GM21723 (cell line): ENCODE measurements around the gene CAPN5.
"Not testable (repeated sequence)": the region's sequence is repeated elsewhere in the genome, so short reads cannot be mapped to it uniquely, and the experiment has no call there.

Source experiments
- ATAC-seq: cut with Tn5 transposase; IDR thresholded peaks from one replicate; pipeline ENCODE4 v1.9.1; 2021; ENCODE audit warnings: mild to moderate bottlenecking, moderate library complexity; ENCODE audit not compliant: unreplicated experiment

Gene CAPN5

GRCh38 chr11:77042111-77042726 is 24.6 kb upstream of the CAPN5 start:
- no peak for ATAC-seq

GRCh38 chr11:77044356-77044755 is 22.4 kb upstream of the CAPN5 start:
- ATAC-seq, result no peak

- ATAC-seq, result no peak
These were observed 21.9 kb upstream of the CAPN5 start for GRCh38 chr11:77044886-77045285.

- no peak for ATAC-seq
These were observed 20.7 kb upstream of the CAPN5 start for GRCh38 chr11:77046060-77046501.

- ATAC-seq, result peak; percentile 82
These were observed 19.5 kb upstream of the CAPN5 start for GRCh38 chr11:77047007-77047927.

GRCh38 chr11:77047928-77048446 is 18.8 kb upstream of the CAPN5 start:
- ATAC-seq, result not testable (repeated sequence)

- ATAC-seq, result no peak
These were observed 17.7 kb upstream of the CAPN5 start for GRCh38 chr11:77049026-77049425.

- ATAC-seq, result no peak
These were observed 15.3 kb upstream of the CAPN5 start for GRCh38 chr11:77051511-77051910.

- ATAC-seq, result no peak
These were observed 14.3 kb upstream of the CAPN5 start for GRCh38 chr11:77052518-77052917.

- ATAC-seq, result no peak
These were observed 13.4 kb upstream of the CAPN5 start for GRCh38 chr11:77053217-77054015.

GRCh38 chr11:77054084-77054483 is 12.7 kb upstream of the CAPN5 start:
- ATAC-seq, result no peak

GRCh38 chr11:77055101-77055561 is 11.6 kb upstream of the CAPN5 start:
- no peak for ATAC-seq

GRCh38 chr11:77055913-77056312 is 10.9 kb upstream of the CAPN5 start:
- no peak for ATAC-seq

GRCh38 chr11:77056814-77057402 is 9.9 kb upstream of the CAPN5 start:
- ATAC-seq, result no peak

- ATAC-seq, result no peak
These were observed 8.8 kb upstream of the CAPN5 start for GRCh38 chr11:77057938-77058474.

GRCh38 chr11:77058900-77059299 is 7.9 kb upstream of the CAPN5 start:
- no peak for ATAC-seq

- no peak for ATAC-seq
These were observed 7.0 kb upstream of the CAPN5 start for GRCh38 chr11:77059806-77060205.

- no peak for ATAC-seq
These were observed 6.5 kb upstream of the CAPN5 start for GRCh38 chr11:77060234-77060633.

- ATAC-seq, result not testable (repeated sequence)
These were observed 5.5 kb upstream of the CAPN5 start for GRCh38 chr11:77061258-77061657.

- no peak for ATAC-seq
These were observed 3.8 kb upstream of the CAPN5 start for GRCh38 chr11:77062924-77063323.
